ACHN (cell line): ENCODE results near the gene ZNF142.
A peak's percentile ranks its signal among the peaks of the same experiment; 100 is the strongest.
"Not testable (repeated sequence)": the region's sequence is repeated elsewhere in the genome, so short reads cannot be mapped to it uniquely, and the experiment has no call there.

Experiments used
- DNase-seq: peaks from one replicate; pipeline ENCODE4 v3.0.0-alpha.2; 2015
- in situ Hi-C: cut with HindIII; loops from 2 replicates; pipeline ENCODE4 v1.10.0; 2017; ENCODE audit warnings: low sequenced_read_pairs, low pct_ligation_motif_present, low pct_unique_long_range_greater_than_20kb

Gene ZNF142, protein sequence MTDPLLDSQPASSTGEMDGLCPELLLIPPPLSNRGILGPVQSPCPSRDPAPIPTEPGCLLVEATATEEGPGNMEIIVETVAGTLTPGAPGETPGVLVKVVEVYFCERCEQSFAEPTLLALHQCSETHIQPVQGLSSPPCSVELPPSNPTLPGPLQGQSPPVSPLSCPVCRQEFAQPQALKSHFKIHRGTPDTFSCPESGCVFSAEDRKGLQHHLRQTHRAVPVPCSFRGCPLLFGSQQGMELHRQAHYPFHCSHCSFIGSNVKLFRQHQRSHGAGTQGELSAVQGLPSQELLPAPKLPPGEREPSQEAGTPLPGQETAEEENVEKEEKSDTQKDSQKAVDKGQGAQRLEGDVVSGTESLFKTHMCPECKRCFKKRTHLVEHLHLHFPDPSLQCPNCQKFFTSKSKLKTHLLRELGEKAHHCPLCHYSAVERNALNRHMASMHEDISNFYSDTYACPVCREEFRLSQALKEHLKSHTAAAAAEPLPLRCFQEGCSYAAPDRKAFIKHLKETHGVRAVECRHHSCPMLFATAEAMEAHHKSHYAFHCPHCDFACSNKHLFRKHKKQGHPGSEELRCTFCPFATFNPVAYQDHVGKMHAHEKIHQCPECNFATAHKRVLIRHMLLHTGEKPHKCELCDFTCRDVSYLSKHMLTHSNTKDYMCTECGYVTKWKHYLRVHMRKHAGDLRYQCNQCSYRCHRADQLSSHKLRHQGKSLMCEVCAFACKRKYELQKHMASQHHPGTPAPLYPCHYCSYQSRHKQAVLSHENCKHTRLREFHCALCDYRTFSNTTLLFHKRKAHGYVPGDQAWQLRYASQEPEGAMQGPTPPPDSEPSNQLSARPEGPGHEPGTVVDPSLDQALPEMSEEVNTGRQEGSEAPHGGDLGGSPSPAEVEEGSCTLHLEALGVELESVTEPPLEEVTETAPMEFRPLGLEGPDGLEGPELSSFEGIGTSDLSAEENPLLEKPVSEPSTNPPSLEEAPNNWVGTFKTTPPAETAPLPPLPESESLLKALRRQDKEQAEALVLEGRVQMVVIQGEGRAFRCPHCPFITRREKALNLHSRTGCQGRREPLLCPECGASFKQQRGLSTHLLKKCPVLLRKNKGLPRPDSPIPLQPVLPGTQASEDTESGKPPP (N-terminal part only)

GRCh38 chr2:218659258-218659987 lies at the start of gene ZNF142, which contains the start of gene BCS1L:
Gene ZNF142, minus strand, starts transcription at chr2:218659623. Its CDS starts 3,194 bp downstream, at chr2:218656429.
Gene BCS1L, plus strand, starts transcription at chr2:218659683. Its CDS starts 1,305 bp downstream, at chr2:218660988.
- DNase-seq: peak; percentile 90
- in situ Hi-C loops: no loop called here

DNA sequence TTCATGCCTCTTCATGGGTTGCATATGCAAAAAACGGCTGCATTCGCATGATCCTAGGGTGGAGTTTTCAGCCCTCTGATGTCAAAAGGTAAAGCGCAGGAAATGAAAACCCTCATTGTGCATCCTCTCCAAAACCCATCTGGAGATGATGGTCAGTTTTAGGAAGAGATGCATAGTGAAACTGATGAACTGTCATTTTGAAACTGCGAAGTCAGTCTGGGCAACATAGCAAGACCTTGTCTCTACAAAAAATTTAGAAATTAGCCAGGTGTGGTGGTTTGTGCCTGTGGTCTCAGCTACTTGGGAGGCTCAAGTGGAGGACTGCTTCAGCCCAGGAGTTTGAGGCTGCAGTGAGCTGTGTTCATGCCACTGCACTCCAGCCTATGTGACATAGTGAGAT lies 48.7 kb upstream of the ZNF142 start:
- in situ Hi-C loops: no loop called here

GRCh38 chr2:218703341-218703740 lies 43.9 kb upstream of the ZNF142 start:
- DNase-seq: no peak
- in situ Hi-C loops: no loop called here

More for the DNA sequence above, 48.7 kb upstream of the ZNF142 start:
- no peak for DNase-seq

- in situ Hi-C loops: no loop called here
- no peak for DNase-seq
These were observed 42.4 kb upstream of the ZNF142 start for GRCh38 chr2:218701806-218702205.

- DNase-seq: no peak
- in situ Hi-C loops: no loop called here
These were observed 39.5 kb upstream of the ZNF142 start for GRCh38 chr2:218698885-218699284.

GRCh38 chr2:218694405-218695145 lies 35.2 kb upstream of the ZNF142 start:
- DNase-seq: peak; percentile 46
- in situ Hi-C loops: no loop called here

DNA sequence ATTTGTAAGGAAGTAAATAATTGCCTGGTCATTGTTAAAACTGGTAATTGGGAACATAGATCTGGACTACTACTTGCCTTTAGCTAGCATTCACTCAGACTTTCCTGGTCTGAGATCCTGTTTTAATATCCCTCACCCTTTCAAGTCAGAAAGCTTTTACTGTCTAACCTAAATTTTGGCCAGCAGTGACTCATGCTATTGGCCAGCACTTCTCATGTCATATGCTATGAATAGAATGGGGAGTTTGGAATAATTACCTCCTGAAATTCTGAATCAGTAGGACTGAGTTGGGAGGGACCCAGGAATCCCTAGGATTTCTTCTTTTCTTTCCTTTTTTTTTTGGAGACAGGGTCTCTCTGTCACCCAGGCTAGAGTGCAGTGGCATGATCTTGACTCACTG lies 31.8 kb upstream of the ZNF142 start:
- in situ Hi-C loops: no loop called here
- no peak for DNase-seq

GRCh38 chr2:218687400-218688060 lies 28.1 kb upstream of the ZNF142 start:
- in situ Hi-C loops: not testable (repeated sequence)

GRCh38 chr2:218680061-218680460 lies 20.6 kb upstream of the ZNF142 start:
- in situ Hi-C loops: no loop called here

More at GRCh38 chr2:218687400-218688060, 28.1 kb upstream of the ZNF142 start:
- DNase-seq: peak; percentile 89

DNA sequence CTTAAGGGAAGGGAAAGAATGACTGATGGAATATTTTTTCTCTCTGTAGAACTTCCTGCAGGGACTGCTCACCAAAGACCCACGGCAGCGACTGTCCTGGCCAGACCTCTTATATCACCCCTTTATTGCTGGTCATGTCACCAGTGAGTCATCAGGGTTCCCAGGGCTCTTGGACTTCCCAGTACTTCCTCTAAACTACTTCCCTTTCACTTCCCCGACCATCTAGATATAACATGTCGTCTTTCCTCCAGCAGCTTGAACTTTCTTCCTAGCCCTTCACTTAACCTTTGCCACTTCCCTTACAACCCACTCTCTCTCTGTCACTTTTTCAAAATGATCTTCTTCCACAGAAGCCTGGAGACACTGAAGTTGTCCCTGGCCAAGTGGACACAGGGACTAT lies 19.7 kb upstream of the ZNF142 start:
- in situ Hi-C loops: no loop called here
- DNase-seq: no peak

More at GRCh38 chr2:218680061-218680460, 20.6 kb upstream of the ZNF142 start:
- no peak for DNase-seq

- in situ Hi-C loops: no loop called here
These were observed 12.5 kb upstream of the ZNF142 start, which contains the start of the genes RNF25 and STK36 for GRCh38 chr2:218671654-218672566. Gene RNF25, minus strand, starts transcription at chr2:218672002. Its CDS starts 32 bp downstream, at chr2:218671970. Gene STK36, plus strand, starts transcription at chr2:218672086. Its CDS starts 744 bp downstream, at chr2:218672830.

DNA sequence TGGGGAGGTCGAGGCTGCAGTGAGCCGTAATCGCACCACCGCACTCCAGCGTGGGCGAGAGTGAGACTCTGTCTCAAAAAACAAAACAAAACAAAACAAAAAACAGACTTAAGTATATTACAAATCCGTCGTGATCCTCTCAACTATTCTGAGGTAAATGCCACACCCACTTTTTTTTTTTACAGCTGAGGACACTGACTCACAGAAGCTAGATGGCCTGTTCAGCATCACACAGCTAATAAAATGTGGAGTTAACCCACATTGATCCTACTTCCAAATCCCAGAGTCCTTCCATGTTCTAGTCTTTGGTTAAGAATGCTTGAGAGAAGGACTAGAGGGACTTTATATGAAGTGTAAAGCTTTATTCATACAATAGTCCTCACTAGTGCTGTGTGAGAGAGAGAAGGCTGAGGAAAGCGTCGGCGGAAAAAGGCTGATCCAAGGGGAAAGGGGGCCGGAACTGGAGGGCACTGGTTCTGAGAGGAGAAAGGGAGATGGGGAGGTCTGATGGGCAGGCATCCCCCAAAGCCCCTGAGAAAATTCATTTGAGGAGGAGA lies 11.8 kb upstream of the ZNF142 start:
- DNase-seq: peak; percentile 45
- in situ Hi-C loops: no loop called here

More at GRCh38 chr2:218671654-218672566, 12.5 kb upstream of the ZNF142 start, which contains the start of the genes RNF25 and STK36:
- peak; percentile 87 for DNase-seq

- no peak for DNase-seq
- in situ Hi-C loops: no loop called here
These were observed 5.2 kb upstream of the ZNF142 start for GRCh38 chr2:218664653-218665052.

DNA sequence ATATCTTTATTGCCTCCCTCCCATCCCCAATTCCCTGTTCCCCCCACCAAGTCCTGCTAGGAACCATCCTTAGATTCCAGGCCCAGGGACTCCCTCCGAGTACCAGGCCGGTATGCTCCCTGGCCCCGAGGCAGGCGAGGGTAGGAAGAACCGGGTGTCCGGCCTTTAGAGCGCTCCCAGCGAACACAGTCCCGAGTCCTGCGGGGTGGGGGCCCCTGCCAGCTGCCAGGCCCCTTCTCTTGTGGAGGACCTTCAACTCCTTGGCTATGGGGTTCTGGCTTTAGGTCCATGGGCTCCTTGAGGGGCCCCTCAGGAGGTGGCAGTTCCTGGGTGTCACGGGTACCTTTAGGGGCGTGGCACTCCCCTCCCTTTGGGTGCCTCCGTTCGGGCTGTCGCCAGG lies 4.5 kb upstream of the ZNF142 start:
- DNase-seq: no peak
- in situ Hi-C loops: no loop called here

- in situ Hi-C loops: no loop called here
These were observed 3.4 kb upstream of the ZNF142 start for GRCh38 chr2:218662827-218663226.

GRCh38 chr2:218662377-218662776 lies 3.0 kb upstream of the ZNF142 start:
- in situ Hi-C loops: no loop called here
- no peak for DNase-seq

More at GRCh38 chr2:218662827-218663226, 3.4 kb upstream of the ZNF142 start:
- no peak for DNase-seq
